HTR-8/SVneo (cell line): Measurements from ENCODE around the gene RPL35A.
"Not testable (repeated sequence)": the region's sequence is repeated elsewhere in the genome, so short reads cannot be mapped to it uniquely, and the experiment has no call there.

Source experiments
- DNase-seq: peaks from one replicate; pipeline ENCODE4 v3.0.0; 2011; ENCODE audit warnings: low spot score, mixed read lengths; ENCODE audit not compliant: insufficient read length
- FAIRE-seq: peaks from 2 replicates; lab custom pipeline; 2011; peaks lifted over from hg19 to GRCh38; lab: Jason Lieb, UNC

The RPL35A gene

GRCh38 chr3:197949778-197950676, at the start of gene RPL35A:
Gene RPL35A, plus strand, starts transcription at chr3:197950190. Its CDS starts 778 bp downstream, at chr3:197950968.
- DNase-seq (peak; percentile 90), FAIRE-seq (peak; percentile 76)

GRCh38 chr3:197901626-197902025, 48.4 kb upstream of the RPL35A start:
- DNase-seq (no peak), FAIRE-seq (no peak)

DNA sequence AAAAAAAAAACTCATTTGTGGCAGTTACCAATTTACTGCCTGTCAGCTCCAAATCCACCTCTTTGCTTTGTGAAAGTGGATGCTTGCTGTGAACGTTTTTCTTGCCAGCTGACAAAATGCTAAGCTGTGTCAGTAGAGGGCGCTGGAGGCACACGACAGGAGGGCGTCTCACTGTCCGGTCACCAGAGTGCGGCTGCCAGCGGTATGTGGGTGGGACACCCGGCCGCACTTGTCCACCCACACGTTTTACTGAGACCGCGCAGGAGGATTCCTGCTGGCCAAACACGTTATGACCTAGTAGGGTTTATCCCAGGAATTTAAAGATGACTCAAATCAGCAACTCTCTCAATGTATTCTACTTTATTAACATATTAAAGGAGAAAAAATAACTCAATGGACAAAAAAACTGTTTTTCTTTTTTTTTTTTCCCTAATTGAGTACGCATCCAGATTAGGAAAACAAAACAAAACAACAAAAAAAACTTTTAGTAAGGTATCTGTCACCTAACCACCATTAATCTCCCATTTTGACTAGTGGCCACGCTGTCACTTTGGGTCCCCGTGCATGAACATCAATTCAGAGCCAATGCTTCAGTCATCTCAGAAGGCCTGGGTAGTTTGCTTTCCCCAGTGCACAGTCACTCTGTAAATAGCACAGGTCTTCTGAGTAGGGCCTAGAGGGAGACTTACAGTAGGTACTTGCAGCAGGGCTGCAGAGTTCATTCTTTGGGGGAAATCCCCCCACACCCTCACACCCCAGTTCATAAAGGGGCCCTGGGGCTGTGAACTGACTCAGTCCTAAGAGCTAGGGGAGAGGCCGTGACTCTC, 43.8 kb upstream of the RPL35A start:
- DNase-seq = peak; percentile 95
- peak; percentile 94 for FAIRE-seq

DNA sequence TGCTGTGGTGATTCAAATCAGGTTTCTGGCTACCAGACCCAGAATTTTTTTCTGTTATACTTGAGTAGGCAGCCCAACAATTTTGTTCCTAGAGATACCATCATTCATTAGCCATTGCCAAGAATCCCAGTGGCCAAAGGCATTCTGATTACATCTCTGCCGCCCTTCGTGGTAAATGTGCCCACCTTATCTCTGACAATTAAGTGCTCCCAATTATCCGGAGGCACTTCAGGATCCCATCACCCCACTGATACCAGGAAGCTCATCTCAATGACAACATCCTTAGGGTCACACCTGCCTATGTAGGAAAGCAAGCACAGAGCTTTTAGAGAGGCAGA, 43.2 kb upstream of the RPL35A start:
- DNase-seq (no peak), FAIRE-seq (no peak)

GRCh38 chr3:197907196-197907595, 42.8 kb upstream of the RPL35A start:
- DNase-seq = no peak
- no peak for FAIRE-seq

- not testable (repeated sequence) for DNase-seq, FAIRE-seq
These were observed 41.4 kb upstream of the RPL35A start for GRCh38 chr3:197908550-197908949.

- FAIRE-seq = no peak
These were observed 40.9 kb upstream of the RPL35A start for GRCh38 chr3:197908957-197909701.

DNA sequence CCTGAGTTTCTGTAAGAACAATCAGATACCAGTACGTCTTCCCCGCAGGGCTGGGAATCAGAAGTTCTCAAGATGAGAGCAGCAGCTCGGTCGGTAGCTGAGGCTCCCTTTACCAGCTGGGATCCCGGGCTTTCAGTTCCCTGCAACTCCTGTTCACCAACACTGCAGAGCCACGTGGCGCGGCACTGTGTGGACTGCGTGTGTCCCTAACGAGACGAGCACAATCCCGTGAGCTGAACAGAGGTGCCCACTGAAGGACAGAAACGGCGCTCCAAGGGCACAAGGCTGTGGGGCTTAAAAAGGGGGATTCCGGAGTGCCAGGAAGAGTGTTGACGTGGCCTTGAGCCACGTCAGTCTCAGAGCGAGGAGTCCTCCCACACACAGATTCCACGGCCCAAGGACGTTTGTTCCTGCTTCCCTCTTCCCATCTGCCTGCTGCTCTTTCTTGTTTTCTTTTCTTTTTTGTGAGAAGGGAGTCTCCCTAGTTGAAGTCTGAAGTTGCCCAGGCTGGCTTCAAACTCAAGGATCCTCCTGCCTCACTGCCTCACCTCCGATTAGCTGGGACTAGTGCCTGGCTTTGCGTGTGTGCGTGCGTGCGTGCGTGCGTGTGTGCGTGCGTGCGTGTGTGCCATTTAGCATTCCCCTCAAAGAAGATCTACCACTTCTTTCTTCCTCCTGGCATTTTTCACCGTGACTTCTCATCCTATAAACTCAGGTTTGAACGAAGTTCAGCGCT, 37.1 kb upstream of the RPL35A start:
- no peak for DNase-seq
- FAIRE-seq = no peak

More at GRCh38 chr3:197908957-197909701, 40.9 kb upstream of the RPL35A start:
- no peak for DNase-seq

- FAIRE-seq (no peak), DNase-seq (no peak)
These were observed 36.2 kb upstream of the RPL35A start for GRCh38 chr3:197913641-197914380.

DNA sequence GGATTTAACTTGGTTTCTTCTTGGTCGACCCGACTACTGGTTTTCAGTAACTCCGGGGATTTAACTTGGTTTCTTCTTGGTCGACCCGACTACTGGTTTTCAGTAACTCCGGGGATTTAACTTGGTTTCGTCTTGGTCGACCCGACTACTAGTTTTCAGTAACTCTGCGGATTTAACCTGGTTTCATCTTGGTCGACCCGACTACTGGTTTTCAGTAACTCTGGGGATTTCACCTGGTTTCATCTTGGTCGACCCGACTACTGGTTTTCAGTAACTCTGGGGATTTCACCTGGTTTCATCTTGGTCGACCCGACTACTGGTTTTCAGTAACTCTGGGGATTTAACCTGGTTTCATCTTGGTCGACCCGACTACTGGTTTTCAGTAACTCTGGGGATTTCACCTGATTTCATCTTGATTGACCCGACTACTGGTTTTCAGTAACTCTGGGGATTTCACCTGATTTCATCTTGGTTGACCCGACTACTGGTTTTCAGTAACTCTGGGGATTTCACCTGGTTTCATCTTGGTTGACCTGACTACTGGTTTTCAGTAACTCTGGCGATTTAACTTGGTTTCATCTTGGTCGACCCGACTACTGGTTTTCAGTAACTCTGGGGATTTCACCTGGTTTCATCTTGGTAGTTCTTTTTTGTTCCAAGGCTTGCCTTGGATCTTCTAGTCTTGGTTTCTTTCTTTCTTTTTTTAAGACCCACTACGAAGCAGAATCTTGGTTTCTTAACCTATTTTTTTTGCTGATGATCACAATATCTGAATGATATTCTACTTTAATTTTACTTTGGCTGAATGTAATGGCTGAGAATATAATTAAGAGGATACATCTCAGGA, 28.3 kb upstream of the RPL35A start:
- DNase-seq, FAIRE-seq: not testable (repeated sequence)

DNA sequence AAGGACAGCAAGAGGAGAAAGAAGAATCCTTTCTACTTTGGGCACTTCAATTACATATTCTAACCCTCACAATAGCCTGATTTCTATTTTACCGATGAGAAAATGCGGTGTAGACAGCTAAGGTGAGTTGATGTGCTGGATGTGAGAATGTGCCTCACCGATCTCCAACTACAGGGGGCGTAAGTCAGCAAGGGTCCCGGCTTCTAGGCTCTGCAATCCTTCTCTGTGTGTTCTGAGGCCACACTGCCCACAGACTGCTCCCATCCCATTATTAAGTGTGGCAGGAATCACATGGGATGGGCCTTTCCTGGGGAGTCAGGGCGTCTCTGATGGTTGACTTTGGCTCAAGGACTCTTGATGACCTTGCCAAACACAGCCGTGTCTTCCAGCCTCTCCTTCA, 23.6 kb upstream of the RPL35A start:
- DNase-seq = no peak
- no peak for FAIRE-seq

DNA sequence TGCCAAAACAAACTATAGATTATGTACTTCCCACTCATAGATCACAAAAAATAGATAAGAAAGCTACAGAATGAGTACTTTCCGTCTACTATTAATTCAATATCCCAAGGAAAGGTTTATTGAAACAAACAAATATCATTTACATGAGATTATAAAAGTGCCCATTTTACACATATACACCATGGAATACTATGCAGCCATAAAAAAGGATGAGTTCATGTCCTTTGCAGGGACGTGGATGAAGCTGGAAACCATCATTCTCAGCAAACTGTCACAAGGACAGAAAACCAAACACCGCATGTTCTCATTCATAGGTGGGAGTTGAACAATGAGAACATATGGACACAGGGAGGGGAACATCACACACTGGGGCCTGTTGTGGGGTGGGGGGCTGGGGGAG, 22.4 kb upstream of the RPL35A start:
- FAIRE-seq, DNase-seq: not testable (repeated sequence)

GRCh38 chr3:197936819-197937384, 13.1 kb upstream of the RPL35A start:
- FAIRE-seq (no peak), DNase-seq (no peak)

DNA sequence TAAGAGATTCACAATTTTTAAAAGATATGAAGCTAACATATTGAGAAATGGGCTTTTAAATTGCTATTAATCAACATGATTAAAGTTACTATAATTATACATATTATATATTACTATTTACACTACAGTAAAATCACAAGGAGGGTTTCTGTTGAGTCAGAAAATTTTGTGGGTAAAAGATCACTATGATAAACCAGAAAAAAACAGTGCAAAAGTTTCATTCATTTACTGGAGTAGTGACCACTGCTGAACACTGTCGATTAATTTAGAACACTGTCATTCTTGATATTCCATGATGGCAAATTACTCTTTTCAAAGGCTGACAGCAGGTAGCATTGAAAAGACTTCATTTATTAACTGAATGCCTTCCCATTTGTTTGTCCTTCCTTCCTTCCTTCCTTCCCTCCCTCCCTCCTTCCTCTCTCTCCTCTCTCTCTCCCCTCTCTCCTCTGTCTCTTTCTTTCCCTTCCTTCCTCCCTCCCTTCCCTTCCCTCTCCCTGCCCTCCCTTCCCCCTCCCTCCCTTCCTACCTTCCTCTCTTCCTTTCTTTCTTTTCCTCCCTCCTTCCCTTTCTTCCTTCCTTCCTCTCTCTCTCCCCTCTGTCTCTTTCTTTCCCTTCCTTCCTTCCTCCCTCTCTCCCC, 9.1 kb upstream of the RPL35A start:
- no peak for FAIRE-seq
- DNase-seq = no peak

GRCh38 chr3:197942956-197943556, 6.9 kb upstream of the RPL35A start:
- peak; percentile 68 for DNase-seq
- no peak for FAIRE-seq

DNA sequence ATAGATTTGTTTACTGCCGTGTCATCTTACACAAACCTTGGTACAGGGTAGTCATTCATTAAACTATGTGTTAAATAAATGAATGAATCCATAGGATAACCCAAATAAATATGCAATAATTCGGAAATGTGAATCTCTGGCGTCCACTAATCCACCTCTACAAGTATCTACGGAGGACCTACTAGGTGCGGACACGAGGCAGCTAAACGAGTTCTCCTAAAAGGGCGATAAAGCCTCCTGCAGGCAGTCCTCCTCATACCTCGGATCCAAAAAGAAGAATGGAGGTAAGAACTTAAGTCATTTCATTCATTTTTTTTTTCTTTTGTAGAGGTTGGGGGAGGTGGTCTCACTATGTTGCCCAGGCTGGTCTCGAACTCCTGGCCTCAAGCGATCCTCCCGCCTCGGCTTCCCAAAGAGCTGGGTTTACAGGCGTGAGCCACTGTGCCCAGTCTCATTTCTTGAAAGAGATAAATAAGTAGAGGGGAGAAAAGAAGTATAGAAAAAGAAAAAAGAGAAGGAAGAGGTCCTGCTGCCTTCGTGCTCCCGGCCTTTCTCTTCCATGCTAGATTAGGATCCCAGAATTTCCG, 706 bp upstream of the RPL35A start:
- no peak for DNase-seq
- no peak for FAIRE-seq

- FAIRE-seq (no peak), DNase-seq (no peak)
These were observed 679 bp downstream of the RPL35A start for GRCh38 chr3:197950677-197951061.
